Mesendoderm (in vitro differentiated cells): ENCODE measurements around the gene PLXNB1.
A peak's percentile ranks its signal among the peaks of the same experiment; 100 is the strongest.

Experiments
- DNase-seq: peaks from one replicate; pipeline ENCODE4 v3.0.0; 2013
- H2AK5ac ChIP-seq: 2 replicates; pipeline ENCODE4 v1.6.1; 2013; ENCODE audit warnings: low read length, inconsistent platforms
- H2BK120ac ChIP-seq: 2 replicates; pipeline ENCODE4 v1.6.1; 2013; ENCODE audit warnings: low read depth, mild to moderate bottlenecking, low read length, moderate library complexity, mixed read lengths
- H2BK15ac ChIP-seq: replicated peaks from 2 replicates; pipeline ENCODE4 v1.6.1; 2013; ENCODE audit warnings: low read depth, mild to moderate bottlenecking, moderate library complexity
- H2BK5ac ChIP-seq: 2 replicates; pipeline ENCODE4 v1.6.1; 2013; ENCODE audit warnings: low read length, inconsistent platforms
- H3K18ac ChIP-seq: 2 replicates; pipeline ENCODE4 v1.6.1; 2013; ENCODE audit warnings: mild to moderate bottlenecking, low read length, mixed read lengths
- H3K23ac ChIP-seq: one replicate; pipeline ENCODE4 v1.6.1; 2013; ENCODE audit warnings: low read length
- H3K27ac ChIP-seq: 2 replicates; pipeline ENCODE4 v1.5.1; 2013; ENCODE audit warnings: low read depth, mild to moderate bottlenecking, inconsistent platforms, low read length, moderate library complexity
- H3K27me3 ChIP-seq: 2 replicates; pipeline ENCODE4 v1.6.1; 2013; ENCODE audit warnings: low read length, control low read depth, mild to moderate bottlenecking, inconsistent platforms; ENCODE audit not compliant: insufficient read depth, poor library complexity
- H3K36me3 ChIP-seq: 2 replicates; pipeline ENCODE4 v1.6.1; 2013; ENCODE audit warnings: low read length, inconsistent platforms; ENCODE audit not compliant: control insufficient read depth, insufficient read depth
- H3K4ac ChIP-seq: one replicate; pipeline ENCODE4 v1.6.1; 2013; ENCODE audit warnings: low read depth, mild to moderate bottlenecking, low read length, moderate library complexity
- H3K4me1 ChIP-seq: 2 replicates; pipeline ENCODE4 v1.6.1; 2013; ENCODE audit warnings: low read depth, low read length, inconsistent platforms; ENCODE audit not compliant: control insufficient read depth
- H3K4me2 ChIP-seq: 2 replicates; pipeline ENCODE4 v1.6.1; 2013; ENCODE audit warnings: low read length
- H3K4me3 ChIP-seq: 2 replicates; pipeline ENCODE4 v1.5.1; 2013; ENCODE audit warnings: mild to moderate bottlenecking, low read length
- H3K56ac ChIP-seq: one replicate; pipeline ENCODE4 v1.6.1; 2013; ENCODE audit warnings: low read length
- H3K79me1 ChIP-seq: 2 replicates; pipeline ENCODE4 v1.6.1; 2013; ENCODE audit warnings: low read length, inconsistent platforms
- H3K79me2 ChIP-seq: 2 replicates; pipeline ENCODE4 v1.6.1; 2013; ENCODE audit warnings: mild to moderate bottlenecking, low read length; ENCODE audit not compliant: control insufficient read depth, insufficient read depth
- H3K9ac ChIP-seq: 2 replicates; pipeline ENCODE4 v1.6.1; 2013; ENCODE audit warnings: low read length, inconsistent platforms
- H4K5ac ChIP-seq: one replicate; pipeline ENCODE4 v1.6.1; 2013; ENCODE audit warnings: low read length
- H4K8ac ChIP-seq: one replicate; pipeline ENCODE4 v1.6.1; 2013; ENCODE audit warnings: low read depth, mild to moderate bottlenecking, control low read depth, low read length, moderate library complexity
- WGBS: extraction: QIAGEN DNeasy Blood & Tissue Kit; methylation state at CpG from one replicate; pipeline ENCODE4 v1.1.7; 2013; ENCODE audit warnings: low lambda C conversion rate, missing lambda C conversion rate; ENCODE audit not compliant: insufficient coverage; ENCODE audit errors: extremely low coverage; 5-methylcytosine and 5-hydroxymethylcytosine counted together

The PLXNB1 gene

GRCh38 chr3:48437812-48438211, 7.9 kb upstream of the PLXNB1 start:
- Histone ChIP-seq H3K4me3 (no peak overlapping the region), H3K18ac (no peak overlapping the region), H3K79me2 (peaks cover 21% of the 10 kb centered on the region), H3K79me1 (peaks cover 12% of the 10 kb centered on the region), H2AK5ac (no peak overlapping the region), H3K9ac (no peak overlapping the region), H3K4me2 (no peak overlapping the region), H4K5ac (no peak overlapping the region), H3K27me3 (no peaks in the 10 kb centered on the region), H4K8ac (no peak overlapping the region), H3K56ac (no peak overlapping the region), H2BK120ac (no peak overlapping the region), H3K4ac (no peak overlapping the region), H2BK5ac (no peak overlapping the region), H3K4me1 (no peaks in the 10 kb centered on the region), H3K27ac (no peak overlapping the region), H3K36me3 (peaks cover 9% of the 10 kb centered on the region), H3K23ac (no peak overlapping the region), H2BK15ac (no peak overlapping the region)
- DNase-seq, result no peak
- WGBS, result no CpG with 5 or more reads among the region's 4 CpGs

GRCh38 chr3:48436855-48437254, 7.0 kb upstream of the PLXNB1 start:
- Histone ChIP-seq H4K5ac (no peak overlapping the region), H3K36me3 (peaks cover 12% of the 10 kb centered on the region), H4K8ac (no peak overlapping the region), H3K23ac (no peak overlapping the region), H3K79me2 (peaks cover 18% of the 10 kb centered on the region), H3K9ac (no peak overlapping the region), H3K4me2 (no peak overlapping the region), H3K79me1 (peaks cover 13% of the 10 kb centered on the region), H3K56ac (peak overlapping the region; percentile 47), H2BK120ac (no peak overlapping the region), H3K4me1 (no peaks in the 10 kb centered on the region), H3K27me3 (no peaks in the 10 kb centered on the region), H3K4ac (no peak overlapping the region), H3K4me3 (no peak overlapping the region), H2AK5ac (no peak overlapping the region), H2BK5ac (no peak overlapping the region), H2BK15ac (no peak overlapping the region), H3K27ac (no peak overlapping the region), H3K18ac (no peak overlapping the region)
- no peak for DNase-seq
- no CpG with 5 or more reads among the region's 7 CpGs for WGBS

- peaks cover 14% of the 10 kb centered on the region for H3K79me2 ChIP-seq
- peaks cover 10% of the 10 kb centered on the region for H3K36me3 ChIP-seq
- no peak overlapping the region for H3K4me3 ChIP-seq
- H3K9ac ChIP-seq, result no peak overlapping the region
- no peak for DNase-seq
- no peak overlapping the region for H3K23ac ChIP-seq
- no peak overlapping the region for H3K4ac ChIP-seq
- H3K79me1 ChIP-seq, result peaks cover 11% of the 10 kb centered on the region
- H3K27me3 ChIP-seq, result no peaks in the 10 kb centered on the region
- no peak overlapping the region for H3K18ac ChIP-seq
- H3K56ac ChIP-seq, result peak overlapping the region; percentile 47
- H2AK5ac ChIP-seq, result no peak overlapping the region
- H3K4me2 ChIP-seq, result no peak overlapping the region
- no peak overlapping the region for H4K8ac ChIP-seq
- H2BK5ac ChIP-seq, result no peak overlapping the region
- H3K27ac ChIP-seq, result no peak overlapping the region
- no peaks in the 10 kb centered on the region for H3K4me1 ChIP-seq
- H2BK120ac ChIP-seq, result no peak overlapping the region
- WGBS, result no CpG with 5 or more reads among the region's 1 CpG
- no peak overlapping the region for H4K5ac ChIP-seq
- H2BK15ac ChIP-seq, result no peak overlapping the region
These were observed 6.5 kb upstream of the PLXNB1 start for GRCh38 chr3:48436477-48436787.

GRCh38 chr3:48435774-48436476, 6.0 kb upstream of the PLXNB1 start:
- no peak overlapping the region for H3K4me3 ChIP-seq
- H3K79me1 ChIP-seq, result peaks cover 11% of the 10 kb centered on the region
- peaks cover 10% of the 10 kb centered on the region for H3K36me3 ChIP-seq
- H3K4me2 ChIP-seq, result no peak overlapping the region
- H4K5ac ChIP-seq, result no peak overlapping the region
- H3K56ac ChIP-seq, result peak overlapping the region; percentile 47
- no peaks in the 10 kb centered on the region for H3K4me1 ChIP-seq
- no peak overlapping the region for H3K4ac ChIP-seq
- H4K8ac ChIP-seq, result no peak overlapping the region
- peaks cover 10% of the 10 kb centered on the region for H3K79me2 ChIP-seq
- H3K23ac ChIP-seq, result no peak overlapping the region
- no peaks in the 10 kb centered on the region for H3K27me3 ChIP-seq
- H2BK120ac ChIP-seq, result no peak overlapping the region
- no peak overlapping the region for H2BK15ac ChIP-seq
- no peak overlapping the region for H3K9ac ChIP-seq
- no peak overlapping the region for H2AK5ac ChIP-seq
- H2BK5ac ChIP-seq, result no peak overlapping the region
- WGBS, result no CpG with 5 or more reads among the region's 7 CpGs
- DNase-seq, result peak; percentile 92
- H3K27ac ChIP-seq, result no peak overlapping the region
- no peak overlapping the region for H3K18ac ChIP-seq

- Histone ChIP-seq H3K4me2 (no peak overlapping the region), H3K23ac (no peak overlapping the region), H3K4me3 (no peak overlapping the region), H3K27ac (no peak overlapping the region), H3K9ac (peak overlapping the region; percentile 26), H2BK15ac (no peak overlapping the region), H3K79me1 (peaks cover 11% of the 10 kb centered on the region), H3K27me3 (no peaks in the 10 kb centered on the region), H2BK120ac (no peak overlapping the region), H3K4me1 (peaks cover 2% of the 10 kb centered on the region), H4K5ac (no peak overlapping the region), H3K18ac (no peak overlapping the region), H4K8ac (no peak overlapping the region), H2BK5ac (no peak overlapping the region), H3K36me3 (peaks cover 10% of the 10 kb centered on the region), H3K56ac (no peak overlapping the region), H3K4ac (no peak overlapping the region), H3K79me2 (peaks cover 3% of the 10 kb centered on the region), H2AK5ac (no peak overlapping the region)
- no peak for DNase-seq
- no CpG with 5 or more reads among the region's 4 CpGs for WGBS
These were observed 5.3 kb upstream of the PLXNB1 start for GRCh38 chr3:48435223-48435595.

- Histone ChIP-seq H3K27ac (no peak overlapping the region), H3K79me2 (peaks cover 2% of the 10 kb centered on the region), H3K18ac (no peak overlapping the region), H2BK5ac (no peak overlapping the region), H3K4me1 (peaks cover 2% of the 10 kb centered on the region), H3K4ac (no peak overlapping the region), H3K36me3 (peaks cover 10% of the 10 kb centered on the region), H2BK120ac (no peak overlapping the region), H3K4me3 (no peak overlapping the region), H2AK5ac (no peak overlapping the region), H3K4me2 (no peak overlapping the region), H3K23ac (no peak overlapping the region), H3K56ac (no peak overlapping the region), H2BK15ac (no peak overlapping the region), H4K5ac (no peak overlapping the region), H3K79me1 (peaks cover 11% of the 10 kb centered on the region), H4K8ac (no peak overlapping the region), H3K27me3 (no peaks in the 10 kb centered on the region), H3K9ac (no peak overlapping the region)
- no peak for DNase-seq
- no CpG with 5 or more reads among the region's 15 CpGs for WGBS
These were observed 4.8 kb upstream of the PLXNB1 start for GRCh38 chr3:48434591-48435222.
